H9 (cell line): ENCODE results near the gene CLEC19A. TPM values are rescaled to one million over a fixed set of nuclear protein-coding genes. Genes with fewer than 3 reads are reported as not detected.

Experiments used
- DNase-seq: peaks from one replicate; pipeline ENCODE4 v3.0.0-alpha.2; 2017
- H2AFZ ChIP-seq: one replicate; pipeline ENCODE4 v1.6.1; 2013; ENCODE audit warnings: mild to moderate bottlenecking, low read length, control low read depth, moderate library complexity
- H2AK5ac ChIP-seq: 2 replicates; pipeline ENCODE4 v1.6.1; 2013; ENCODE audit warnings: low read length, control low read depth, mixed read lengths; ENCODE audit not compliant: insufficient read length
- H2BK120ac ChIP-seq: one replicate; pipeline ENCODE4 v1.6.1; 2013; ENCODE audit warnings: low read depth, mild to moderate bottlenecking, low read length, control low read depth, inconsistent platforms; ENCODE audit not compliant: poor library complexity, severe bottlenecking
- H2BK12ac ChIP-seq: 2 replicates; pipeline ENCODE4 v1.6.1; 2013; ENCODE audit warnings: low read length, control low read depth, mixed read lengths, low read depth; ENCODE audit not compliant: insufficient read length
- H2BK15ac ChIP-seq: 2 replicates; pipeline ENCODE4 v1.6.1; 2013; ENCODE audit warnings: low read depth, low read length, control low read depth
- H2BK20ac ChIP-seq: one replicate; pipeline ENCODE4 v1.6.1; 2013; ENCODE audit warnings: low read depth, mild to moderate bottlenecking, low read length, control low read depth, inconsistent platforms; ENCODE audit not compliant: poor library complexity, severe bottlenecking
- H2BK5ac ChIP-seq: 2 replicates; pipeline ENCODE4 v1.6.1; 2013; ENCODE audit warnings: low read length, control low read depth, mixed read lengths; ENCODE audit not compliant: insufficient read length
- H3K14ac ChIP-seq: 2 replicates; pipeline ENCODE4 v1.6.1; 2013; ENCODE audit warnings: low read length, control low read depth; ENCODE audit not compliant: insufficient read depth
- H3K18ac ChIP-seq: 2 replicates; pipeline ENCODE4 v1.6.1; 2013; ENCODE audit warnings: low read depth, mild to moderate bottlenecking, mixed read lengths, low read length, control low read depth; ENCODE audit not compliant: insufficient read length
- H3K23ac ChIP-seq: 2 replicates; pipeline ENCODE4 v1.6.1; 2013; ENCODE audit warnings: low read length, control low read depth, mixed read lengths, low read depth; ENCODE audit not compliant: insufficient read length
- H3K23me2 ChIP-seq: 2 replicates; pipeline ENCODE4 v1.6.1; 2013; ENCODE audit warnings: low read depth, mild to moderate bottlenecking, mixed read lengths, low read length, control low read depth; ENCODE audit not compliant: insufficient read length, poor library complexity, severe bottlenecking
- H3K27ac ChIP-seq: 2 replicates; pipeline ENCODE4 v1.5.1; 2013; ENCODE audit warnings: low read length, control low read depth, mixed read lengths, low read depth; ENCODE audit not compliant: insufficient read length
- H3K27me3 ChIP-seq: 2 replicates; pipeline ENCODE4 v1.6.1; 2013; ENCODE audit warnings: low read length, control low read depth, inconsistent platforms; ENCODE audit not compliant: insufficient read depth
- H3K4ac ChIP-seq: 2 replicates; pipeline ENCODE4 v1.6.1; 2013; ENCODE audit warnings: low read depth, mild to moderate bottlenecking, control low read depth, inconsistent platforms, low read length, moderate library complexity
- H3K4me1 ChIP-seq: 2 replicates; pipeline ENCODE4 v1.6.1; 2013; ENCODE audit warnings: low read length, control low read depth, inconsistent platforms; ENCODE audit not compliant: insufficient read depth
- H3K4me2 ChIP-seq: 2 replicates; pipeline ENCODE4 v1.6.1; 2013; ENCODE audit warnings: low read length, control low read depth, mixed read lengths; ENCODE audit not compliant: insufficient read length, insufficient read depth
- H3K56ac ChIP-seq: 2 replicates; pipeline ENCODE4 v1.6.1; 2013; ENCODE audit warnings: low read depth, mild to moderate bottlenecking, mixed read lengths, low read length, control low read depth; ENCODE audit not compliant: insufficient read length
- H3K79me1 ChIP-seq: 2 replicates; pipeline ENCODE4 v1.6.1; 2013; ENCODE audit warnings: low read depth, mild to moderate bottlenecking, moderate library complexity, low read length, control low read depth, inconsistent platforms; ENCODE audit not compliant: insufficient read depth, poor library complexity, severe bottlenecking
- H3K79me2 ChIP-seq: 2 replicates; pipeline ENCODE4 v1.6.1; 2013; ENCODE audit warnings: low read length, control low read depth, inconsistent platforms; ENCODE audit not compliant: insufficient read depth
- H3K9ac ChIP-seq: 2 replicates; pipeline ENCODE4 v1.6.1; 2013; ENCODE audit warnings: low read length, control low read depth, mixed read lengths; ENCODE audit not compliant: insufficient read length; ENCODE audit errors: extremely low read depth
- H3K9me3 ChIP-seq: one replicate; pipeline ENCODE4 v1.6.1; 2013; ENCODE audit warnings: low read depth, low read length, inconsistent platforms; ENCODE audit not compliant: control insufficient read depth
- H3T11ph ChIP-seq: one replicate; pipeline ENCODE4 v1.6.1; 2013; ENCODE audit warnings: mild to moderate bottlenecking, low read length, control low read depth, inconsistent platforms
- H4K20me1 ChIP-seq: one replicate; pipeline ENCODE4 v1.6.1; 2013; ENCODE audit not compliant: control insufficient read depth, insufficient read length, insufficient read depth
- H4K5ac ChIP-seq: 2 replicates; pipeline ENCODE4 v1.6.1; 2013; ENCODE audit warnings: low read depth, mild to moderate bottlenecking, mixed read lengths, low read length, control low read depth; ENCODE audit not compliant: insufficient read length
- H4K8ac ChIP-seq: replicated peaks from 2 replicates; pipeline ENCODE4 v1.6.1; 2013; ENCODE audit warnings: low read length, control low read depth, mixed read lengths, low read depth; ENCODE audit not compliant: insufficient read length
- H4K91ac ChIP-seq: 2 replicates; pipeline ENCODE4 v1.6.1; 2013; ENCODE audit warnings: low read depth, mild to moderate bottlenecking, moderate library complexity, mixed read lengths, low read length, control low read depth; ENCODE audit not compliant: insufficient read length
- H3K27ac Mint-ChIP-seq, 3 experiments: 2 replicates in 2 of 3; 3 replicates in 1 of 3; pipeline ENCODE4 v1.8.0; 2020 to 2021; ENCODE audit warnings: mixed read lengths in 3 of 3, mild to moderate bottlenecking in 1 of 3, moderate library complexity in 1 of 3
- H3K27me3 Mint-ChIP-seq: 2 replicates; pipeline ENCODE4 v1.8.0; 2021; ENCODE audit warnings: low read depth, mild to moderate bottlenecking, moderate library complexity, mixed read lengths
- H3K36me3 Mint-ChIP-seq, 3 experiments: 2 replicates in 2 of 3; 3 replicates in 1 of 3; pipeline ENCODE4 v1.8.0; 2020 to 2021; ENCODE audit warnings: low read depth in 3 of 3, mixed read lengths in 3 of 3; ENCODE audit not compliant: insufficient read depth in 1 of 3
- H3K4me1 Mint-ChIP-seq, 2 experiments: 2 replicates each; pipeline ENCODE4 v1.8.0; 2020; ENCODE audit warnings: mixed read lengths in 2 of 2
- H3K4me3 Mint-ChIP-seq, 2 experiments: 2 replicates in 1 of 2; 3 replicates in 1 of 2; pipeline ENCODE4 v1.8.0; 2020 to 2021; ENCODE audit warnings: mild to moderate bottlenecking in 2 of 2, mixed read lengths in 2 of 2, moderate library complexity in 1 of 2
- H3K9me3 Mint-ChIP-seq, 2 experiments: 2 replicates in 1 of 2; 3 replicates in 1 of 2; pipeline ENCODE4 v1.8.0; 2020; ENCODE audit warnings: mild to moderate bottlenecking in 2 of 2, mixed read lengths in 2 of 2, moderate library complexity in 1 of 2
- CTCF ChIP-seq: fragments of 200-600 bp; sonication (generic); conservative IDR thresholded peaks from 3 replicates; pipeline ENCODE4 v1.8.0; 2021; ENCODE audit warnings: antibody characterized with exemption, mild to moderate bottlenecking
- WGBS: extraction: QIAGEN DNeasy Blood & Tissue Kit; methylation state at CpG from one replicate; pipeline ENCODE4 v1.1.7; 2013; ENCODE audit warnings: missing lambda C conversion rate, low lambda C conversion rate, mixed read lengths; ENCODE audit not compliant: insufficient read length; ENCODE audit errors: extremely low coverage; 5-methylcytosine and 5-hydroxymethylcytosine counted together
- total RNA-seq: library from RNA; stranded (reverse); gene quantifications from 2 replicates; pipeline ENCODE4 v1.2.1, GENCODE V29; 2021

Gene CLEC19A
- total RNA-seq, 1 experiment from 2014 or later, result not detected

- Histone ChIP-seq H3K9ac (no peak overlapping the region), H3K4me2 (no peak overlapping the region), H3K4me1 (no peaks in the 10 kb centered on the region), H3K4ac (no peak overlapping the region), H3K27ac (no peak overlapping the region), H3K14ac (no peak overlapping the region), H3K27me3 (no peaks in the 10 kb centered on the region), H2BK12ac (no peak overlapping the region), H3K79me2 (no peaks in the 10 kb centered on the region), H4K91ac (no peak overlapping the region), H3K23ac (no peak overlapping the region), H2BK5ac (no peak overlapping the region), H4K8ac (no peak overlapping the region), H4K20me1 (no peaks in the 10 kb centered on the region), H2BK20ac (no peak overlapping the region), H2AK5ac (no peak overlapping the region), H3K79me1 (no peaks in the 10 kb centered on the region), H3K9me3 (no peaks in the 10 kb centered on the region), H2BK15ac (no peak overlapping the region), H3T11ph (no peak overlapping the region), H2AFZ (no peak overlapping the region), H3K56ac (no peak overlapping the region), H2BK120ac (no peak overlapping the region), H4K5ac (no peak overlapping the region), H3K23me2 (no peaks in the 10 kb centered on the region), H3K18ac (no peak overlapping the region)
- Mint-ChIP-seq H3K27ac (no peak overlapping the region), H3K36me3 (no peaks in the 10 kb centered on the region), H3K27me3 (no peaks in the 10 kb centered on the region; the same call in 1 of the 2 replicates), H3K9me3 (no peaks in the 10 kb centered on the region), H3K4me3 (no peak overlapping the region), H3K4me1 (peaks cover 8 to 11% of the 10 kb centered on the region in 2 experiments)
- DNase-seq, result no peak
- no CpG with 5 or more reads among the region's 1 CpG for WGBS
- TF ChIP-seq CTCF, result no peak
These were observed 16.4 kb downstream of the CLEC19A start for GRCh38 chr16:19301931-19302330.
